Fibroblast of the aortic adventitia (primary cell): ENCODE measurements around the gene ARL4A. TPM values are rescaled to one million over a fixed set of nuclear protein-coding genes. Genes with fewer than 3 reads are reported as not detected.

ENCODE experiments used
- DNase-seq: peaks from one replicate; pipeline ENCODE4 v3.0.0-alpha.2; 2010; ENCODE audit warnings: low read depth
- H3K4me3 ChIP-seq: 2 replicates; pipeline ENCODE4 v1.5.1; 2011; ENCODE audit warnings: low read depth, mild to moderate bottlenecking, control low read depth, low read length, moderate library complexity
- CTCF ChIP-seq: IDR thresholded peaks from 2 replicates; pipeline ENCODE4 v1.5.1; 2011; ENCODE audit warnings: mild to moderate bottlenecking, low read length, control low read depth, inconsistent platforms; ENCODE audit not compliant: insufficient read depth
- total RNA-seq: library from RNA; depleted of rRNA; stranded (reverse); fragments of >200 nt; gene quantifications from 2 replicates; pipeline ENCODE4 v1.2.3, GENCODE V29; 2012; ENCODE audit warnings: low replicate concordance

Gene ARL4A
- total RNA-seq, 1 donor = 25.8 TPM

GRCh38 chr7:12719981-12720865 lies 32.8 kb downstream of the ARL4A start:
- DNase-seq = peak; percentile 47
- no peak overlapping the region for H3K4me3 ChIP-seq
- no peak for TF ChIP-seq CTCF

- TF ChIP-seq CTCF = no peak
- H3K4me3 ChIP-seq = no peak overlapping the region
- DNase-seq = no peak
Observed at GRCh38 chr7:12721286-12721830, 33.9 kb downstream of the ARL4A start.

GRCh38 chr7:12722136-12722535 lies 34.7 kb downstream of the ARL4A start:
- no peak for DNase-seq

GRCh38 chr7:12722636-12723605 lies 35.5 kb downstream of the ARL4A start:
- DNase-seq = no peak
- TF ChIP-seq CTCF = no peak
- no peak overlapping the region for H3K4me3 ChIP-seq

More at GRCh38 chr7:12722136-12722535, 34.7 kb downstream of the ARL4A start:
- H3K4me3 ChIP-seq = no peak overlapping the region
- TF ChIP-seq CTCF = no peak

GRCh38 chr7:12725575-12726316 lies 38.3 kb downstream of the ARL4A start:
- no peak for TF ChIP-seq CTCF
- no peak overlapping the region for H3K4me3 ChIP-seq
- no peak for DNase-seq

- TF ChIP-seq CTCF = no peak
- H3K4me3 ChIP-seq = no peak overlapping the region
- DNase-seq = no peak
Observed at GRCh38 chr7:12726908-12727307, 39.5 kb downstream of the ARL4A start.
